Endothelial cell of umbilical vein (primary cell): ENCODE data around the gene RPS19BP1. TPM values are rescaled to one million over a fixed set of nuclear protein-coding genes. Genes with fewer than 3 reads are reported as not detected.

Source experiments
- BruUV-seq: library from RNA; stranded (reverse); fragments of 400-500 nt; replicated peaks from 2 replicates; lab custom pipeline; 2021; lab: Mats Ljungman, UMichigan
- CTCF ChIA-PET: fragments of 300-600, 350-600 bp; sonication (Branson Sonifier 250); formaldehyde crosslinking; loops from one replicate; lab custom pipeline; 2021; ENCODE audit warnings: antibody characterized with exemption, inconsistent platforms; lab: Charles Lee
- POLR2A ChIA-PET: fragments of 300-600, 350-600 bp; sonication (Branson Sonifier 250); formaldehyde crosslinking; loops from one replicate; lab custom pipeline; 2021; ENCODE audit warnings: antibody characterized with exemption, inconsistent platforms; lab: Charles Lee
- DNase-seq: peaks from one replicate; pipeline ENCODE4 v3.0.0-alpha.2; 2011; ENCODE audit warnings: low read depth, low spot score
- FAIRE-seq: peaks from 2 replicates; lab custom pipeline; 2011; peaks lifted over from hg19 to GRCh38; lab: Jason Lieb, UNC
- H2AFZ ChIP-seq: 2 replicates; pipeline ENCODE4 v1.6.0; 2012; ENCODE audit warnings: low read depth, low read length, control low read depth, inconsistent platforms
- H3K27ac ChIP-seq: 2 replicates; pipeline ENCODE4 v1.5.1; 2011; ENCODE audit warnings: low read depth, mild to moderate bottlenecking, control low read depth, low read length, moderate library complexity; ENCODE audit not compliant: insufficient read depth
- H3K27me3 ChIP-seq, 2 experiments: 2 replicates each; pipeline versions ENCODE4 v1.6.0 to v1.6.1; 2011; ENCODE audit warnings: low read length in 2 of 2, mixed read lengths in 1 of 2; ENCODE audit not compliant: control insufficient read depth in 2 of 2, insufficient read depth in 2 of 2
- H3K36me3 ChIP-seq, 2 experiments: 2 replicates in 1 of 2; 3 replicates in 1 of 2; pipeline ENCODE4 v1.5.1; 2011; ENCODE audit warnings: low read length in 2 of 2, mild to moderate bottlenecking in 1 of 2, moderate library complexity in 1 of 2; ENCODE audit not compliant: control insufficient read depth in 2 of 2, insufficient read depth in 2 of 2; ENCODE audit errors: extremely low read depth in 1 of 2
- H3K4me1 ChIP-seq: 3 replicates; pipeline ENCODE4 v1.5.1; 2011; ENCODE audit warnings: mild to moderate bottlenecking, low read length; ENCODE audit not compliant: control insufficient read depth, insufficient read depth; ENCODE audit errors: extremely low read depth
- H3K4me2 ChIP-seq: 2 replicates; pipeline ENCODE4 v1.6.1; 2011; ENCODE audit warnings: low read length, control low read depth, mixed read lengths; ENCODE audit not compliant: insufficient read depth
- H3K4me3 ChIP-seq, 3 experiments: fragments of 200-600 bp in 1 of 3; sonication (generic), shearing (Covaris generic) in 1 of 3; replicated peaks in 1 of 3; 2 replicates each; pipeline ENCODE4 v1.5.1; 2011 to 2016; ENCODE audit warnings: control low read depth in 3 of 3, low read length in 3 of 3, mild to moderate bottlenecking in 2 of 3, inconsistent platforms in 1 of 3, low read depth in 1 of 3, moderate library complexity in 1 of 3; ENCODE audit not compliant: insufficient read depth in 1 of 3
- H3K79me2 ChIP-seq: 2 replicates; pipeline ENCODE4 v1.6.0; 2012; ENCODE audit warnings: low read length, inconsistent platforms; ENCODE audit not compliant: control insufficient read depth, insufficient read depth
- H3K9ac ChIP-seq: replicated peaks from 2 replicates; pipeline ENCODE3; 2011; ENCODE audit warnings: low read length, control low read depth; ENCODE audit not compliant: insufficient read depth; ENCODE audit errors: extremely low read depth
- H3K9me1 ChIP-seq: replicated peaks from 3 replicates; pipeline ENCODE4 v1.6.0; 2011; ENCODE audit warnings: mild to moderate bottlenecking, low read length; ENCODE audit not compliant: control insufficient read depth, insufficient read depth; ENCODE audit errors: extremely low read depth
- H3K9me3 ChIP-seq: replicated peaks from 2 replicates; pipeline ENCODE4 v1.5.1; 2012; ENCODE audit warnings: low read length, inconsistent platforms; ENCODE audit not compliant: control insufficient read depth, insufficient read depth
- H4K20me1 ChIP-seq: replicated peaks from 2 replicates; pipeline ENCODE3; 2011; ENCODE audit warnings: mild to moderate bottlenecking, low read length; ENCODE audit not compliant: control insufficient read depth, insufficient read depth; ENCODE audit errors: extremely low read depth
- CTCF ChIP-seq, 2 donors: IDR thresholded peaks; 1 replicate in 1 of 2; 2 replicates in 1 of 2; pipeline ENCODE4 v1.5.1; 2011; ENCODE audit warnings: low read length in 2 of 2, mild to moderate bottlenecking in 2 of 2, moderate library complexity in 2 of 2, control low read depth in 1 of 2, inconsistent platforms in 1 of 2, low read depth in 1 of 2; ENCODE audit not compliant: insufficient read depth in 1 of 2; ENCODE audit errors: extremely low read depth in 1 of 2
- EZH2 ChIP-seq: IDR thresholded peaks from 2 replicates; pipeline ENCODE4 v1.6.1; 2012; ENCODE audit warnings: borderline replicate concordance, low read depth, mild to moderate bottlenecking, moderate library complexity, low read length, inconsistent platforms; ENCODE audit not compliant: severe bottlenecking
- FOS ChIP-seq: IDR thresholded peaks from 2 replicates; pipeline ENCODE4 v1.6.1; 2011; ENCODE audit warnings: mild to moderate bottlenecking, low read length, moderate library complexity, borderline replicate concordance; ENCODE audit not compliant: insufficient read depth
- GATA2 ChIP-seq: IDR thresholded peaks from 2 replicates; pipeline ENCODE4 v1.7.0; 2011; ENCODE audit warnings: low read depth, mild to moderate bottlenecking, moderate library complexity, mixed read lengths, low read length; ENCODE audit not compliant: insufficient read length, insufficient read depth
- JUN ChIP-seq: IDR thresholded peaks from 2 replicates; pipeline ENCODE4 v1.6.1; 2011; ENCODE audit warnings: borderline replicate concordance, low read depth; ENCODE audit not compliant: insufficient read length, insufficient read depth
- MAX ChIP-seq: IDR thresholded peaks from 2 replicates; pipeline ENCODE4 v1.6.1; 2011; ENCODE audit not compliant: insufficient read depth, insufficient read length
- MYC ChIP-seq: IDR thresholded peaks from one replicate; pipeline ENCODE4 v1.6.1; 2011; ENCODE audit warnings: mild to moderate bottlenecking, low read depth, low read length
- dilution Hi-C: fragments of 300-500 bp; cut with MboI; formaldehyde crosslinking; loops from one replicate; pipeline ENCODE4 v1.15.0; 2019; ENCODE audit warnings: low sequenced_read_pairs; ENCODE audit not compliant: extremely low pct_ligation_motif_present
- intact Hi-C: fragments of 100-400 bp; cut with micrococcal nuclease; formaldehyde crosslinking; loops from one replicate; pipeline ENCODE4 v1.10.0; 2022
- polyA plus RNA-seq, 4 experiments: library from polyadenylated mRNA; depleted of rRNA in 3 of 4; stranded (reverse) in 3 of 4; unstranded in 1 of 4; fragments of >200 nt; gene quantifications; 2 replicates each; pipeline versions ENCODE4 v1.2.1 to v1.2.3, GENCODE V29; 2011 to 2012; ENCODE audit warnings: missing spikeins in 1 of 4
- total RNA-seq: library from RNA; stranded (reverse); gene quantifications from 2 replicates; pipeline ENCODE4 v1.2.3, GENCODE V29; 2021

The RPS19BP1 gene
- total and polyA plus RNA-seq, 2 donors (not counting 3 experiments of a cell fraction or from before 2014, with no cell fraction given): 66.6 to 84.3 TPM

GRCh38 chr22:39576027-39576426, 43.5 kb upstream of the RPS19BP1 start:
- peaks cover 9% of the 10 kb centered on the region for H3K4me1 ChIP-seq
- no peak for FAIRE-seq
- H3K27me3 ChIP-seq: peaks cover 0 to 3% of the 10 kb centered on the region in 2 experiments
- no peak for DNase-seq
- H3K9ac ChIP-seq: no peak overlapping the region
- no peaks in the 10 kb centered on the region for H3K9me3 ChIP-seq
- no peak overlapping the region for H3K4me2 ChIP-seq
- no peak overlapping the region for H3K27ac ChIP-seq
- no peaks in the 10 kb centered on the region for H4K20me1 ChIP-seq
- H3K36me3 ChIP-seq: no peaks in the 10 kb centered on the region
- no peak overlapping the region for H3K4me3 ChIP-seq
- TF ChIP-seq FOS: no peak
- TF ChIP-seq EZH2: no peak
- TF ChIP-seq CTCF (IDR thresholded peaks at IDR 0.05; ENCODE audit: extremely low read depth in 1 of 2, insufficient read depth in 1 of 2, low read depth in 1 of 2, low read length in 2 of 2): no peak
- TF ChIP-seq GATA2: no peak
- TF ChIP-seq MAX: no peak
- TF ChIP-seq JUN: no peak
- TF ChIP-seq MYC: no peak
- no peaks in the 10 kb centered on the region for H3K9me1 ChIP-seq
- H2AFZ ChIP-seq: no peak overlapping the region
- POLR2A ChIA-PET: no interaction called here
- H3K79me2 ChIP-seq: no peaks in the 10 kb centered on the region
- no TSS peak for BruUV-seq
- CTCF ChIA-PET: interaction anchor here (1.1 kb wide), 1 partner anchor 33 kb away, joined by 3 read pairs; no protein-coding TSS in a partner anchor
- intact Hi-C loops (loop anchor here (10.0 kb wide), 1 partner anchor 89 kb away; no protein-coding TSS in a partner anchor), dilution Hi-C loops (no loop called here)
